ENCODE results near the gene IBTK.

IBTK gene

GRCh38 chr6:82277686-82278085 lies 30.1 kb upstream of the IBTK start:
- H3K36me3 ChIP-seq (ENCODE audit: low read length) = no peaks in the 10 kb centered on the region
- H3K9me3 ChIP-seq (ENCODE audit: insufficient read depth, low read length) = no peaks in the 10 kb centered on the region
- TF ChIP-seq CTCF (IDR thresholded peaks at IDR 0.05; ENCODE audit: insufficient read depth, low read length, poor library complexity, severe bottlenecking) (no peak), EZH2phosphoT487 (conservative IDR thresholded peaks at IDR 0.05; ENCODE audit: low read length) (no peak)
- H3K4me2 ChIP-seq (ENCODE audit: low read depth, low read length, poor library complexity, severe bottlenecking) = no peak overlapping the region
- H3K27me3 ChIP-seq (ENCODE audit: low read length) = no peaks in the 10 kb centered on the region
- no peaks in the 10 kb centered on the region for H3F3A ChIP-seq (ENCODE audit: insufficient read depth)
- H2AFZ ChIP-seq (ENCODE audit: low read depth, low read length, severe bottlenecking) = no peak overlapping the region
- H3K9ac ChIP-seq (ENCODE audit: low read length) = no peak overlapping the region
- H4K20me1 ChIP-seq (ENCODE audit: low read depth, low read length) = no peaks in the 10 kb centered on the region
- H3K9me2 ChIP-seq (replicated peaks; ENCODE audit: insufficient read depth, low read length) = no peaks in the 10 kb centered on the region
- H3K27ac ChIP-seq (ENCODE audit: low read depth, low read length) = no peak overlapping the region
- H3K79me2 ChIP-seq (ENCODE audit: insufficient read depth, low read length) = no peaks in the 10 kb centered on the region
- H3K4me3 ChIP-seq (ENCODE audit: insufficient read depth, low read length, poor library complexity, severe bottlenecking) = no peak overlapping the region

GRCh38 chr6:82275686-82276085 lies 28.1 kb upstream of the IBTK start:
- Histone ChIP-seq H3K9ac (ENCODE audit: low read length) (no peak overlapping the region), H3K4me3 (ENCODE audit: insufficient read depth, low read length, poor library complexity, severe bottlenecking) (no peak overlapping the region), H4K20me1 (ENCODE audit: low read depth, low read length) (no peaks in the 10 kb centered on the region), H3K36me3 (ENCODE audit: low read length) (no peaks in the 10 kb centered on the region), H3K79me2 (ENCODE audit: insufficient read depth, low read length) (no peaks in the 10 kb centered on the region), H3K4me2 (ENCODE audit: low read depth, low read length, poor library complexity, severe bottlenecking) (no peak overlapping the region), H2AFZ (ENCODE audit: low read depth, low read length, severe bottlenecking) (no peak overlapping the region), H3K27ac (ENCODE audit: low read depth, low read length) (no peak overlapping the region), H3K27me3 (ENCODE audit: low read length) (no peaks in the 10 kb centered on the region), H3F3A (ENCODE audit: insufficient read depth) (no peaks in the 10 kb centered on the region), H3K9me3 (ENCODE audit: insufficient read depth, low read length) (no peaks in the 10 kb centered on the region), H3K9me2 (replicated peaks; ENCODE audit: insufficient read depth, low read length) (no peaks in the 10 kb centered on the region)
- TF ChIP-seq CTCF (IDR thresholded peaks at IDR 0.05; ENCODE audit: insufficient read depth, low read length, poor library complexity, severe bottlenecking) = no peak
- TF ChIP-seq EZH2phosphoT487 (conservative IDR thresholded peaks at IDR 0.05; ENCODE audit: low read length) = no peak

GRCh38 chr6:82273295-82273694 lies 25.8 kb upstream of the IBTK start:
- H3K79me2 ChIP-seq (ENCODE audit: insufficient read depth, low read length) = no peaks in the 10 kb centered on the region
- no peak overlapping the region for H3K4me3 ChIP-seq (ENCODE audit: insufficient read depth, low read length, poor library complexity, severe bottlenecking)
- H3K27me3 ChIP-seq (ENCODE audit: low read length) = no peaks in the 10 kb centered on the region
- no peak overlapping the region for H2AFZ ChIP-seq (ENCODE audit: low read depth, low read length, severe bottlenecking)
- no peak overlapping the region for H3K9ac ChIP-seq (ENCODE audit: low read length)
- H4K20me1 ChIP-seq (ENCODE audit: low read depth, low read length) = no peaks in the 10 kb centered on the region
- no peaks in the 10 kb centered on the region for H3K9me3 ChIP-seq (ENCODE audit: insufficient read depth, low read length)
- no peaks in the 10 kb centered on the region for H3K36me3 ChIP-seq (ENCODE audit: low read length)
- no peak overlapping the region for H3K4me2 ChIP-seq (ENCODE audit: low read depth, low read length, poor library complexity, severe bottlenecking)
- H3K27ac ChIP-seq (ENCODE audit: low read depth, low read length) = no peak overlapping the region
- TF ChIP-seq EZH2phosphoT487 (conservative IDR thresholded peaks at IDR 0.05; ENCODE audit: low read length) = no peak
- no peak for TF ChIP-seq CTCF (IDR thresholded peaks at IDR 0.05; ENCODE audit: insufficient read depth, low read length, poor library complexity, severe bottlenecking)
- no peaks in the 10 kb centered on the region for H3K9me2 ChIP-seq (replicated peaks; ENCODE audit: insufficient read depth, low read length)
- no peaks in the 10 kb centered on the region for H3F3A ChIP-seq (ENCODE audit: insufficient read depth)
